MM.1S (cell line): Measurements from ENCODE around the gene TBX19.

ENCODE experiments used
- DNase-seq: peaks from one replicate; pipeline ENCODE4 v3.0.0-alpha.2; 2015
- H2AFZ ChIP-seq: fragments of 300-600 bp; sonication (generic); 2 replicates; pipeline ENCODE4 v1.6.0; 2016; ENCODE audit warnings: antibody characterized with exemption, low read length
- H3F3A ChIP-seq: fragments of 300-600 bp; sonication (generic); 2 replicates; pipeline ENCODE4 v1.6.1; 2016; ENCODE audit warnings: mild to moderate bottlenecking, antibody characterized with exemption, low read length, moderate library complexity, mixed read lengths; ENCODE audit not compliant: insufficient read depth
- H3K27ac ChIP-seq: fragments of 300-600 bp; sonication (generic); 2 replicates; pipeline ENCODE4 v1.5.1; 2016; ENCODE audit warnings: mild to moderate bottlenecking, low read length
- H3K27me3 ChIP-seq: fragments of 300-600 bp; sonication (generic); replicated peaks from 2 replicates; pipeline ENCODE4 v1.6.0; 2016; ENCODE audit warnings: low read length; ENCODE audit not compliant: insufficient read depth
- H3K36me3 ChIP-seq: fragments of 300-600 bp; sonication (generic); replicated peaks from 2 replicates; pipeline ENCODE4 v1.6.1; 2016; ENCODE audit warnings: mild to moderate bottlenecking, low read length, mixed read lengths; ENCODE audit not compliant: insufficient read depth
- H3K4me1 ChIP-seq: fragments of 300-600 bp; sonication (generic); 2 replicates; pipeline ENCODE4 v1.6.1; 2016; ENCODE audit warnings: low read length, mixed read lengths
- H3K4me2 ChIP-seq: fragments of 300-600 bp; sonication (generic); 2 replicates; pipeline ENCODE4 v1.6.0; 2016; ENCODE audit warnings: low read depth, low read length
- H3K4me3 ChIP-seq: fragments of 300-600 bp; sonication (generic); 2 replicates; pipeline ENCODE4 v1.5.1; 2016; ENCODE audit warnings: low read length, mixed read lengths
- H3K79me2 ChIP-seq: fragments of 300-600 bp; sonication (generic); 2 replicates; pipeline ENCODE4 v1.6.1; 2016; ENCODE audit warnings: mixed run types, low read length, mixed read lengths
- H3K9ac ChIP-seq: fragments of 300-600 bp; sonication (generic); 2 replicates; pipeline ENCODE4 v1.6.1; 2016; ENCODE audit warnings: low read length, mixed read lengths
- H3K9me2 ChIP-seq: fragments of 300-600 bp; sonication (generic); replicated peaks from 2 replicates; pipeline ENCODE4 v1.6.1; 2016; ENCODE audit warnings: mild to moderate bottlenecking, low read length, mixed read lengths; ENCODE audit not compliant: insufficient read depth
- H3K9me3 ChIP-seq: fragments of 300-600 bp; sonication (generic); replicated peaks from 2 replicates; pipeline ENCODE4 v1.6.1; 2016; ENCODE audit warnings: mild to moderate bottlenecking, low read length, mixed read lengths; ENCODE audit not compliant: insufficient read depth
- H4K20me1 ChIP-seq: fragments of 300-600 bp; sonication (generic); 2 replicates; pipeline ENCODE4 v1.6.1; 2016; ENCODE audit warnings: mild to moderate bottlenecking, low read length, moderate library complexity, mixed read lengths; ENCODE audit not compliant: insufficient read depth
- EZH2 ChIP-seq: fragments of 300-600 bp; sonication (generic); optimal IDR thresholded peaks from 2 replicates; pipeline ENCODE3; 2017; ENCODE audit warnings: low read depth, mild to moderate bottlenecking, antibody characterized with exemption, low read length, mixed read lengths
- EZH2phosphoT487 ChIP-seq: fragments of 300-600 bp; sonication (generic); IDR thresholded peaks from 2 replicates; pipeline ENCODE4 v1.6.1; 2018; ENCODE audit warnings: antibody characterized with exemption, low read length
- TF ChIP-seq, protein P1 (sequence below): fragments of 300-600 bp; sonication (generic); IDR thresholded peaks from 2 replicates; pipeline ENCODE4 v1.5.1; 2016; ENCODE audit warnings: antibody characterized with exemption, low read length, mixed read lengths

Gene TBX19

DNA sequence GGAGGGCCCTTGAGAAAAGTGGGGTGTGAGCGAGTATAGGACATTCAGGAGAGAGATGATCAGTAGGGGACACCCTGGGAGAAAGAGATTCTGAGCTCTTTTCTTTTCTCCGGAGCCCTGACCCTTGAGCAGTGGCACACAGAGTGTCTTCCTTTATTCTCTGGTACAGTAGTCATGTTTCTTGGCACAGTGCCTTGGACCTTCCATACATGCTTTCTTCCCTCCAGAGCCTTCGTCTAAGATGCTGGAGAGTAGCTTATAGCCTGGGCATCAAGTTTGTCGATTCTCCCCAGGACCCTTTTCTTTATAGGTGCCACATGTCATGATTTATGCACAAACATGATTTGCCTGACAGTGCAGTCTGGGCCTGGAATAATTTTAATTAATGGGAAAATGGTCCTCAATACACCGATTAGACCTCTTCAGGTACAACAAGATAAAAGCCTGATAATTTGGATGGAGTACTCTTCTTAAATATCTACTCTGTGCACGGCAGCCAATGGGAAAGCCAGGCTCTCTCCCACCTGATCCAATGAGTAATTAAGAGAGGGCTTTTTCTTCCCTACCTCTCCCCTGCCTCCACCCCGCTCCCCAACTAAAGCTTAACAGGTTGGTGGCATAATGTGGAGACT is at the start of gene TBX19:
TBX19 (plus strand) TSS at position 582 of the 632 bp plus-strand sequence. CDS start 214 bp downstream, outside the sequence.
- Histone ChIP-seq H3K4me3 (no peak within 1 kb of the TSS), H2AFZ (no peak within 1 kb of the TSS), H3K79me2 (no peaks in the 10 kb centered on the region), H3K9me3 (no peaks in the 10 kb centered on the region), H3K27me3 (peaks cover 4% of the 10 kb centered on the region; the same call in 1 of the 2 replicates), H3K9me2 (no peaks in the 10 kb centered on the region), H3K36me3 (no peaks in the 10 kb centered on the region), H3K4me1 (peaks cover 11% of the 10 kb centered on the region), H3K4me2 (no peak within 1 kb of the TSS), H4K20me1 (no peaks in the 10 kb centered on the region), H3K27ac (no peak within 1 kb of the TSS), H3K9ac (no peak within 1 kb of the TSS), H3F3A (peaks cover 2% of the 10 kb centered on the region; the same call in 1 of the 2 replicates)
- no peak for DNase-seq
- TF ChIP-seq EZH2phosphoT487 (no peak), EZH2 (no peak)
- TF ChIP-seq, protein P1, sequence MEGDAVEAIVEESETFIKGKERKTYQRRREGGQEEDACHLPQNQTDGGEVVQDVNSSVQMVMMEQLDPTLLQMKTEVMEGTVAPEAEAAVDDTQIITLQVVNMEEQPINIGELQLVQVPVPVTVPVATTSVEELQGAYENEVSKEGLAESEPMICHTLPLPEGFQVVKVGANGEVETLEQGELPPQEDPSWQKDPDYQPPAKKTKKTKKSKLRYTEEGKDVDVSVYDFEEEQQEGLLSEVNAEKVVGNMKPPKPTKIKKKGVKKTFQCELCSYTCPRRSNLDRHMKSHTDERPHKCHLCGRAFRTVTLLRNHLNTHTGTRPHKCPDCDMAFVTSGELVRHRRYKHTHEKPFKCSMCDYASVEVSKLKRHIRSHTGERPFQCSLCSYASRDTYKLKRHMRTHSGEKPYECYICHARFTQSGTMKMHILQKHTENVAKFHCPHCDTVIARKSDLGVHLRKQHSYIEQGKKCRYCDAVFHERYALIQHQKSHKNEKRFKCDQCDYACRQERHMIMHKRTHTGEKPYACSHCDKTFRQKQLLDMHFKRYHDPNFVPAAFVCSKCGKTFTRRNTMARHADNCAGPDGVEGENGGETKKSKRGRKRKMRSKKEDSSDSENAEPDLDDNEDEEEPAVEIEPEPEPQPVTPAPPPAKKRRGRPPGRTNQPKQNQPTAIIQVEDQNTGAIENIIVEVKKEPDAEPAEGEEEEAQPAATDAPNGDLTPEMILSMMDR = no peak

DNA sequence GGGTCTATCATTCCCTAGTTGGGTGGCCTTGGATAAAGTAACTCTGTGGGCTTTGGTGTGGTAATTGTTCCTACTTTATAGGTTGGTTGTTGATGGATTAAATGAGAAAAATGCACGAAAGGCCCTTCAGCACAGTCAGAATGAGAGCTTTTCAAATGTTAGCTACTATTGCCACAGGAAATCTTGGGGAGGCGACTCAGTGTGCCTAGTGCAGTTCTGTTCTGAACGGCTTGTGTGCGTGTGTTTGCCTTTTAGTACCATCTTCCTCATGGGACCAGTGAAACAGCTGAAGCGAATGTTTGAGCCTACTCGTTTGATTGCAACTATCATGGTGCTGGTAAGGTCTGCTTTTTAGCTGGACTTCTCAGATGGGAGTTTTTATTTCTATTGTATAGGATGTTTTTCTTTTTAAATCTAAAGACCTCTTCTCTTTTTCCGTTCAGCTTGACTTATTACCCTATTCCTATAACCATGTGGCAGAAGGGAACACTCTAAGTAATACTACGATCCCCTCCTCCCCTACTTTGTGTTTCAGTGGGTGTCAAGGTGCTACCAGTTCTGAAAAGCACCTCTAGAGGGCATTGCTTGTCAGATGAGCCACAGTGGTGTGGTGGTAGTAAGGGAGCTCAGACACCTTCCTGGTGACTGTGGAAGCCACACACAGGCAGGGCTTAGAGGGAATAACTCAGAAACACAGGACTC is 45.7 kb upstream of the TBX19 start:
- Histone ChIP-seq H3K4me2 (no peak overlapping the region), H3K79me2 (peaks cover 57% of the 10 kb centered on the region), H3F3A (0 out of 2 replicates have a peak, but pooled peaks cover 2% of the 10 kb centered on the region), H3K27me3 (no peaks in the 10 kb centered on the region), H2AFZ (no peak overlapping the region), H3K27ac (no peak overlapping the region), H3K9me3 (no peaks in the 10 kb centered on the region), H3K36me3 (peaks cover 12% of the 10 kb centered on the region), H3K4me3 (no peak overlapping the region), H3K9ac (no peak overlapping the region), H3K9me2 (no peaks in the 10 kb centered on the region), H3K4me1 (0 out of 2 replicates have a peak, but pooled peaks cover 5% of the 10 kb centered on the region), H4K20me1 (no peaks in the 10 kb centered on the region)
- TF ChIP-seq EZH2phosphoT487 (no peak), EZH2 (no peak)
- TF ChIP-seq, protein P1 = peak; percentile 97
- peak; percentile 81 for DNase-seq

DNA sequence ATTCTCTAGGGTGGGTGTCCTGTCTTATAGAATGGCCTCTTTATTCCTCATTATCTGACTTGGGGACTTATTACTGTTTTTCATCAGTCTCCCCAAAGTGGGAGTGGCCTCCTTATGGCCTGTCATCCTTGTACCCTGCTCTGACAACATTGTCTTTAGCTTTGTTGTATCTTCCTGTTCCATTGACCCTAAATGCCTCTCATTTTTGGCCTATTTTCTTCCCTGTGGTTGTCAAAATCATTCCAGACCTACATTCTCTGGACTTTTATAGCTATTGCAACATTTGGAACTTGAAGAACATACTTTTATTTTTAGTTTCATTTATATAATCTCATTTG is 45.2 kb upstream of the TBX19 start:
- TF ChIP-seq EZH2 = no peak
- no peak for TF ChIP-seq EZH2phosphoT487
- TF ChIP-seq, protein P1 = no peak
- no peak overlapping the region for H3K27ac ChIP-seq
- no peaks in the 10 kb centered on the region for H4K20me1 ChIP-seq
- H3F3A ChIP-seq = 0 out of 2 replicates have a peak, but pooled peaks cover 2% of the 10 kb centered on the region
- no peaks in the 10 kb centered on the region for H3K9me3 ChIP-seq
- H3K9ac ChIP-seq = no peak overlapping the region
- H3K79me2 ChIP-seq = peaks cover 52% of the 10 kb centered on the region
- DNase-seq = no peak
- H3K4me3 ChIP-seq = no peak overlapping the region
- H3K4me1 ChIP-seq = 0 out of 2 replicates have a peak, but pooled peaks cover 5% of the 10 kb centered on the region
- peaks cover 12% of the 10 kb centered on the region for H3K36me3 ChIP-seq
- no peak overlapping the region for H3K4me2 ChIP-seq
- no peak overlapping the region for H2AFZ ChIP-seq
- no peaks in the 10 kb centered on the region for H3K27me3 ChIP-seq
- no peaks in the 10 kb centered on the region for H3K9me2 ChIP-seq
